NCI-H2171 treated with DMSO at 0.1 percent for 48 hours (cell line): ENCODE results near the gene SLC22A24.
"Not testable (repeated sequence)": the region's sequence is repeated elsewhere in the genome, so short reads cannot be mapped to it uniquely, and the experiment has no call there.

ENCODE experiments used
- DNase-seq: peaks from one replicate; lab custom pipeline; 2025; lab: John Stamatoyannopoulos, UW

The SLC22A24 gene

GRCh38 chr11:63144121-63144520, at the start of gene SLC22A24:
Gene SLC22A24 (minus strand): TSS chr11:63144221. CDS start chr11:63143779, 442 bp downstream.
- DNase-seq, result no peak

- no peak for DNase-seq
Observed at GRCh38 chr11:63180536-63180935, 36.5 kb upstream of the SLC22A24 start.

GRCh38 chr11:63179432-63180041, 35.5 kb upstream of the SLC22A24 start:
- no peak for DNase-seq

- DNase-seq, result no peak
Observed at GRCh38 chr11:63177872-63178271, 33.9 kb upstream of the SLC22A24 start.

GRCh38 chr11:63165706-63166310, 21.8 kb upstream of the SLC22A24 start:
- no peak for DNase-seq

- no peak for DNase-seq
Observed at GRCh38 chr11:63155794-63156193, 11.8 kb upstream of the SLC22A24 start.

GRCh38 chr11:63146581-63146980, 2.6 kb upstream of the SLC22A24 start:
- no peak for DNase-seq

GRCh38 chr11:63142459-63142858, 1.6 kb downstream of the SLC22A24 start:
- no peak for DNase-seq

- DNase-seq, result no peak
Observed at GRCh38 chr11:63132985-63133775, 10.8 kb downstream of the SLC22A24 start.

- no peak for DNase-seq
Observed at GRCh38 chr11:63099555-63099954, 44.5 kb downstream of the SLC22A24 start.

- no peak for DNase-seq
Observed at GRCh38 chr11:63080682-63081081, 63.3 kb downstream of the SLC22A24 start.

GRCh38 chr11:63046203-63046602, 97.8 kb downstream of the SLC22A24 start:
- DNase-seq, result not testable (repeated sequence)

- DNase-seq, result no peak
Observed at GRCh38 chr11:63042596-63042995, 101.4 kb downstream of the SLC22A24 start.

GRCh38 chr11:63032457-63032856, 111.6 kb downstream of the SLC22A24 start:
- DNase-seq, result no peak
